Measurements from ENCODE around the gene LMCD1. TPM values are rescaled to one million over a fixed set of nuclear protein-coding genes. Genes with fewer than 3 reads are reported as not detected.

LMCD1 gene
- polyA plus RNA-seq, 1 of the 3 experiments (the other 2 are of a cell fraction) = 23.6 TPM

DNA sequence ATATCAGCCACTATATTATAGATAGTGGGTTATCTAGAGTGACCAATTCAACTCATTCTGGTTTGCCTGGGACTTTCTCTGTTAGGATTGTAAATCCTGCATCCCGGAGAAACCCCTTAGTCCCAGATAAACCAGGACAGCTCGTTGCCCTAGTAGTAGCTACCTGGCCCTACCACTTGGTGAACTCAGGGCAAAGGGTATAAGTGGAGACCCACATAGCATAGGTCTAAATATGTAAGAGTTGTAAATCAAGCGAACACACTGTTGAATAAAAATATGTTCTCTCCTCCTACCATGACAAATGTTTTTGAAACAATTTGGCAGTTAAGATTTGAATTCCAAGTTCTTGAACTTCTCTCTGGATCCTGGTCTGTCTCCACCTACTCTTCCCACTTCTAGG is 15.7 kb upstream of the LMCD1 start:
- Histone ChIP-seq H3K4me3 (ENCODE audit: low read depth in 2 of 2, low read length in 1 of 2) (no peak overlapping the region), H3F3A (replicated peaks; ENCODE audit: insufficient read depth) (peaks cover 23% of the 10 kb centered on the region), H3K9ac (no peak overlapping the region), H3K9me2 (no peaks in the 10 kb centered on the region), H3K4me1 (ENCODE audit: control insufficient read depth in 1 of 2, insufficient read depth in 2 of 2, low read depth in 1 of 2, low read length in 1 of 2) (peaks cover 7 to 15% of the 10 kb centered on the region in 2 experiments; a peak in 3 of 4 replicates), H3K27me3 (ENCODE audit: insufficient read depth) (no peaks in the 10 kb centered on the region), H3K9me3 (no peaks in the 10 kb centered on the region), H3K36me3 (replicated peaks in 1 of 2; ENCODE audit: control insufficient read depth in 1 of 2, insufficient read depth in 2 of 2, low read length in 1 of 2) (no peaks in the 10 kb centered on the region), H4K20me1 (ENCODE audit: insufficient read depth) (no peaks in the 10 kb centered on the region), H2AFZ (ENCODE audit: low read depth) (no peak overlapping the region), H3K27ac (ENCODE audit: low read depth in 2 of 2, low read length in 1 of 2) (no peak overlapping the region; a peak in 1 of 4 replicates), H3K4me2 (no peak overlapping the region), H3K79me2 (ENCODE audit: insufficient read depth) (no peaks in the 10 kb centered on the region)
- TF ChIP-seq, protein P1, sequence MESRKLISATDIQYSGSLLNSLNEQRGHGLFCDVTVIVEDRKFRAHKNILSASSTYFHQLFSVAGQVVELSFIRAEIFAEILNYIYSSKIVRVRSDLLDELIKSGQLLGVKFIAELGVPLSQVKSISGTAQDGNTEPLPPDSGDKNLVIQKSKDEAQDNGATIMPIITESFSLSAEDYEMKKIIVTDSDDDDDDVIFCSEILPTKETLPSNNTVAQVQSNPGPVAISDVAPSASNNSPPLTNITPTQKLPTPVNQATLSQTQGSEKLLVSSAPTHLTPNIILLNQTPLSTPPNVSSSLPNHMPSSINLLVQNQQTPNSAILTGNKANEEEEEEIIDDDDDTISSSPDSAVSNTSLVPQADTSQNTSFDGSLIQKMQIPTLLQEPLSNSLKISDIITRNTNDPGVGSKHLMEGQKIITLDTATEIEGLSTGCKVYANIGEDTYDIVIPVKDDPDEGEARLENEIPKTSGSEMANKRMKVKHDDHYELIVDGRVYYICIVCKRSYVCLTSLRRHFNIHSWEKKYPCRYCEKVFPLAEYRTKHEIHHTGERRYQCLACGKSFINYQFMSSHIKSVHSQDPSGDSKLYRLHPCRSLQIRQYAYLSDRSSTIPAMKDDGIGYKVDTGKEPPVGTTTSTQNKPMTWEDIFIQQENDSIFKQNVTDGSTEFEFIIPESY (IDR thresholded peaks at IDR 0.05; ENCODE audit: borderline replicate concordance, low read depth) = no peak
- TF ChIP-seq SMC3 (IDR thresholded peaks at IDR 0.05; ENCODE audit: low read depth, low read length) (no peak), SIN3A (IDR thresholded peaks at IDR 0.05; ENCODE audit: borderline replicate concordance, low read depth, low read length) (no peak)
- no peak for DNase-seq
- POLR2A ChIA-PET = no interaction called here
- CTCF ChIA-PET = no interaction called here
- 73% methylated on average over 3 of the region's 3 CpGs for WGBS (ENCODE audit: low lambda C conversion rate)

DNA sequence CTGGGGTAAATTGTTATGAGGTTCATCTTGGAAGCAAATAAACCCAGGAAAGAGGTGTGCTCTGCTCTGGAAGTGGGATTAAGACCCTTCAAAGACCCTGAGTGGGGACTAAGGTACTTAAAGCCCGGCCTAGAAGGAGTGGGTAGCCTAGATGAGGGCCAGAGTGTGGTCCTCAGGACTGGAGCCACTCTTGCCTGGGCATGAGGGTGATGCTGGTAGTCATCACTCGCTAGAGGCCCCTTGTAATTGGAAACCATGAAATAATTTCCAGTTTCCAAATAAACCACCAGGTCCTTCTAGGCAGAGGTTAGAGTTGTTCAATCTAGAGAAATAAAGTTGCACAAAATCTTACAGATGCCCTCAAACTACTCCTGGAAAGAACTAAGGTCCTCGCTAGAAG is 15.2 kb upstream of the LMCD1 start:
- TF ChIP-seq GABPA (IDR thresholded peaks at IDR 0.05; ENCODE audit: low read depth) (no peak), NFIC (IDR thresholded peaks at IDR 0.05; ENCODE audit: borderline replicate concordance) (no peak), YY1 (IDR thresholded peaks at IDR 0.05; ENCODE audit: low read depth) (no peak), RAD21 (IDR thresholded peaks at IDR 0.05; ENCODE audit: low read length) (no peak), GATA2 (CRISPR knock-in tag; IDR thresholded peaks at IDR 0.05) (no peak), JUND (IDR thresholded peaks at IDR 0.05) (no peak), MXI1 (IDR thresholded peaks at IDR 0.05; ENCODE audit: low read depth, low read length) (no peak), RXRA (IDR thresholded peaks at IDR 0.05; ENCODE audit: borderline replicate concordance, low read depth) (no peak), SMC3 (IDR thresholded peaks at IDR 0.05; ENCODE audit: low read depth, low read length) (no peak), TAF1 (IDR thresholded peaks at IDR 0.05; ENCODE audit: borderline replicate concordance, low read depth, low read length) (no peak), ELF1 (IDR thresholded peaks at IDR 0.05) (no peak)
- TF ChIP-seq, protein P1 (IDR thresholded peaks at IDR 0.05; ENCODE audit: borderline replicate concordance, low read depth) = no peak
- TF ChIP-seq, protein P2, sequence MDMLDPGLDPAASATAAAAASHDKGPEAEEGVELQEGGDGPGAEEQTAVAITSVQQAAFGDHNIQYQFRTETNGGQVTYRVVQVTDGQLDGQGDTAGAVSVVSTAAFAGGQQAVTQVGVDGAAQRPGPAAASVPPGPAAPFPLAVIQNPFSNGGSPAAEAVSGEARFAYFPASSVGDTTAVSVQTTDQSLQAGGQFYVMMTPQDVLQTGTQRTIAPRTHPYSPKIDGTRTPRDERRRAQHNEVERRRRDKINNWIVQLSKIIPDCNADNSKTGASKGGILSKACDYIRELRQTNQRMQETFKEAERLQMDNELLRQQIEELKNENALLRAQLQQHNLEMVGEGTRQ (IDR thresholded peaks at IDR 0.05; ENCODE audit: borderline replicate concordance, low read depth, low read length) = no peak
- TF ChIP-seq, protein P3, sequence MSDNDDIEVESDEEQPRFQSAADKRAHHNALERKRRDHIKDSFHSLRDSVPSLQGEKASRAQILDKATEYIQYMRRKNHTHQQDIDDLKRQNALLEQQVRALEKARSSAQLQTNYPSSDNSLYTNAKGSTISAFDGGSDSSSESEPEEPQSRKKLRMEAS (IDR thresholded peaks at IDR 0.05; ENCODE audit: low read depth) = no peak
- TF ChIP-seq, protein P4, sequence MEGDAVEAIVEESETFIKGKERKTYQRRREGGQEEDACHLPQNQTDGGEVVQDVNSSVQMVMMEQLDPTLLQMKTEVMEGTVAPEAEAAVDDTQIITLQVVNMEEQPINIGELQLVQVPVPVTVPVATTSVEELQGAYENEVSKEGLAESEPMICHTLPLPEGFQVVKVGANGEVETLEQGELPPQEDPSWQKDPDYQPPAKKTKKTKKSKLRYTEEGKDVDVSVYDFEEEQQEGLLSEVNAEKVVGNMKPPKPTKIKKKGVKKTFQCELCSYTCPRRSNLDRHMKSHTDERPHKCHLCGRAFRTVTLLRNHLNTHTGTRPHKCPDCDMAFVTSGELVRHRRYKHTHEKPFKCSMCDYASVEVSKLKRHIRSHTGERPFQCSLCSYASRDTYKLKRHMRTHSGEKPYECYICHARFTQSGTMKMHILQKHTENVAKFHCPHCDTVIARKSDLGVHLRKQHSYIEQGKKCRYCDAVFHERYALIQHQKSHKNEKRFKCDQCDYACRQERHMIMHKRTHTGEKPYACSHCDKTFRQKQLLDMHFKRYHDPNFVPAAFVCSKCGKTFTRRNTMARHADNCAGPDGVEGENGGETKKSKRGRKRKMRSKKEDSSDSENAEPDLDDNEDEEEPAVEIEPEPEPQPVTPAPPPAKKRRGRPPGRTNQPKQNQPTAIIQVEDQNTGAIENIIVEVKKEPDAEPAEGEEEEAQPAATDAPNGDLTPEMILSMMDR (IDR thresholded peaks at IDR 0.05) = no peak
- H3K9ac ChIP-seq = no peak overlapping the region
- H3K27me3 ChIP-seq (ENCODE audit: insufficient read depth) = no peaks in the 10 kb centered on the region
- no peak overlapping the region for H3K4me3 ChIP-seq (ENCODE audit: low read depth in 2 of 2, low read length in 1 of 2)
- ChIA-PET CTCF (interaction anchor here (0.6 kb wide), 1 partner anchor 132 kb away, joined by 3 read pairs; no protein-coding TSS in a partner anchor), POLR2A (no interaction called here)
- H3K4me2 ChIP-seq = no peak overlapping the region
- 79% methylated on average over 3 of the region's 3 CpGs for WGBS (ENCODE audit: low lambda C conversion rate)
- H3K9me2 ChIP-seq = no peaks in the 10 kb centered on the region
- peaks cover 8 to 15% of the 10 kb centered on the region in 2 experiments; a peak in 3 of 4 replicates for H3K4me1 ChIP-seq (ENCODE audit: control insufficient read depth in 1 of 2, insufficient read depth in 2 of 2, low read depth in 1 of 2, low read length in 1 of 2)
- H3K79me2 ChIP-seq (ENCODE audit: insufficient read depth) = no peaks in the 10 kb centered on the region
- no peaks in the 10 kb centered on the region for H3K36me3 ChIP-seq (replicated peaks in 1 of 2; ENCODE audit: control insufficient read depth in 1 of 2, insufficient read depth in 2 of 2, low read length in 1 of 2)
- no peaks in the 10 kb centered on the region for H3K9me3 ChIP-seq
- H3K27ac ChIP-seq (ENCODE audit: low read depth in 2 of 2, low read length in 1 of 2) = no peak overlapping the region
- H4K20me1 ChIP-seq (ENCODE audit: insufficient read depth) = no peaks in the 10 kb centered on the region
- no peak overlapping the region for H2AFZ ChIP-seq (ENCODE audit: low read depth)
- DNase-seq = no peak
- peaks cover 23% of the 10 kb centered on the region for H3F3A ChIP-seq (replicated peaks; ENCODE audit: insufficient read depth)
